HG02623 (cell line): ENCODE measurements around the gene BTBD1.
"Not testable (repeated sequence)": the region's sequence is repeated elsewhere in the genome, so short reads cannot be mapped to it uniquely, and the experiment has no call there.

Source experiments
- ATAC-seq: cut with Tn5 transposase; IDR thresholded peaks from one replicate; pipeline ENCODE4 v1.9.1; 2021; ENCODE audit warnings: moderate library complexity; ENCODE audit not compliant: unreplicated experiment

BTBD1 gene

GRCh38 chr15:83098079-83098478 lies 31.0 kb upstream of the BTBD1 start:
- ATAC-seq: no peak

DNA sequence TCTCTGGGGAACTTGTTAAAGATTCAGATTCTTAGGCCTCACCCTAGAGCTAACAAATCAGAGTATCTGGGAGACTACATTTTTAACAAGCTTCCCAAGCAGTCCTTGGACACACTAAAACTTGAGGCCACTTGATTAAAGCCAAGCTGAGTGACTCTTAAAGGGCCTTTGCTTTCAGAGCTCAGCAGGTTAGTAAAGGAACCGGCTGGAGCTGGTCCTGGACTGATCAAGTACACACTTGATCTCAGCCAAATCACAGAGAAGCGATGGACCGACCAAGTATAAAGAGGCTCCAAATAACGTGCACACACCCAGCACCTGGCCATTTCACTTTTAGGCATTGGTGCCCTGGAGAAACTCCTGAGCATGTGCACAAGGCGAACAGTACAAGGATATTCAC lies 27.5 kb upstream of the BTBD1 start:
- ATAC-seq: no peak

DNA sequence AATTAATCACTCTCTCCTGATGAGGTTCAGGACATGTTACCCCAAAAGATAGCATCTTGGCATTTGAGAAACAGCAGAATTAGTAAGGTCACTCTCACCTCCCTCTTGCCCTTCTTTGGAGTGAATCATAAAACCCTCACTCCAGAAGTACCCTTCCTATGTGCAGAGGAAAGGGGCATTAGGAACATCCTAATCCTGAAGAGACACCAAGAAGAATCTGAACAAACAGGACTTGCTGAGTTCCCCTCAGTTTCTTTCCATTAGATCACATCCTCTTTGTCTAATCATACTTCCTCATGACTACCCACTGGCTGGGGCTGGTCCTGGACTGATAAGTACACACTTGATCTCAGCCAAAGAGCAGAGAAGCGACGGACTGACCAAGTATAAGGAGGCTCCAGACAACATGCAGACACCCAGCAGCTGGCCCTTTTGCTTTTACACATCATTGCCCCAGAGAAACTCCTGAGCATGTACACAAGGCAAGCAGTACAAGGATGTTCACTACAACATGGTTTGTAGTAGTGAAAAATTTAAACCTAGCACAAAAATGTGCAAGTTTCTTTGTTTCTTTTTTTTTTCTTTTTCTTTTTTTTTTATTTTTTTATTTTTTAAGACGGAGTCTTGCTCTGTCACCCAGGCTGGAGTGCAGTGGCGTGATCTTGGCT lies 25.4 kb upstream of the BTBD1 start:
- peak; percentile 78 for ATAC-seq

- peak; percentile 15 for ATAC-seq
Observed at GRCh38 chr15:83091965-83092308, 24.9 kb upstream of the BTBD1 start.

GRCh38 chr15:83090465-83090864 lies 23.4 kb upstream of the BTBD1 start:
- no peak for ATAC-seq

DNA sequence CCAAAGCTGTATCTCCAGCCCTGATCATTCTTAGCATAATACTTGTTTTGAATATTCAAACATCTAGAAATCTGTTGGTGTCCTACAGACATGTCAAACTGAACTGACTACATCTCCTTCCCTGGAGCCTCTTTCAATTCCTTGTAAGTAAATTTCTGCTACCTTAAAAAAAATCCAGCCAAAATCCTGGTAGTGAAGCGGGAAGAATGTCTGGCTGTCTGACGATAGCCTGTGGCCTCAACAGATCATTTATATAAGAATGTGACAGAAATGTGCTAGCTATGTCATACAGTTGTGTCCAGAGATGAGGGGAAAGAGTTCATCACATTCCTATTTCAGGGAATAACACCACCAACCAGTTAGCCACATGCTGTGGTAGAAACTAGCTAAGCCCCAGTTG lies 21.8 kb upstream of the BTBD1 start:
- ATAC-seq: no peak

- ATAC-seq: no peak
Observed at GRCh38 chr15:83087576-83087975, 20.5 kb upstream of the BTBD1 start.

GRCh38 chr15:83085864-83086552 lies 19.0 kb upstream of the BTBD1 start:
- ATAC-seq: not testable (repeated sequence)

DNA sequence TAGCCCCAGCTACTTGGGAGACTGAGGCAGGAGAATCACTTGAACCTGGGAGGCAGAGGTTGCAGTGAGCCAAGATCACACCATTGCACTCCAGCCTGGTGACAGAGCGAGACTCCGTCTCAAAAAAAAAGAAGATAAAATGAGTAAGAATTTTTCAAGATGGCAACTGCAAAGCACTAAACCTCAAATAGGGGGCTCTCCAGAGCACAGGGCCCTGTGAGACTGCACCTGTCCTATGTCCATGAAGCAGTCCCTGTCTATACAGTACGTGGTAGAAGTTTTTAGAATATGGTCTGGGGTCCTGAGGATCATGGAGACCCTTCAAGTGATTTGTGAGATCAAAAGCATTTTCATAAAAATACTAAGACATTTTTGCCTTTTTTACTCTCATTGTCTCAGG lies 18.4 kb upstream of the BTBD1 start:
- not testable (repeated sequence) for ATAC-seq

DNA sequence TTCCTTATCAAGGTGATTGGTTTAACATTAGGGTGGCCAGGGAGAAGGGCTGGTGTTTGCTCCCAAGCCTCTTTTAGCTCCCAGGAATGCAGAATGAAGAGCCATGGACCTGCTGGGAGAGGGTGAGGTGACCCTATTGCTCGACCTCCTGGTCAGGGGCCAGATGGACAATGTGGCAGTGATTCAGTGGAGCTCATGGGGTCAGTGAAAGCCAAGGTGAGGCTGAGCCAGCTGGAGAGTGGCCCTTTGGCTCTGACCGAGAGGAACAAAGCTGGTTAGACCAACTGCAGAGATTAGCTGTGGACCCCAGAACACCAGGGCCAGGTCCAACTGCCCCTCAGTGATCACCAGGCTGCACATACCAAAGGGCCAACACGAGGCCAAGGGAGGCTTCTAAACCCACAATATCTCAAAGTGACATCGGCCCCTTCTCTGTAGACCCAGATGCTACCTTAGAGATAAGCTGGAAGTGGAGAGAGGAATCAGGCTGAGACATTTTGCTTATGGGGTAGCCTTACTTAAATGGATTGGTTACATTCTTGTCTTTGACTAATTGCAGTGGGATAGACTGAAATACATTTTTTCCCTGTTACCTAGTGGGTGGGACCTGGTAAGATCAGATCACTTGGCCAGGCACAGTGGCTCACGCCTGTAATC lies 15.8 kb upstream of the BTBD1 start:
- ATAC-seq: no peak

DNA sequence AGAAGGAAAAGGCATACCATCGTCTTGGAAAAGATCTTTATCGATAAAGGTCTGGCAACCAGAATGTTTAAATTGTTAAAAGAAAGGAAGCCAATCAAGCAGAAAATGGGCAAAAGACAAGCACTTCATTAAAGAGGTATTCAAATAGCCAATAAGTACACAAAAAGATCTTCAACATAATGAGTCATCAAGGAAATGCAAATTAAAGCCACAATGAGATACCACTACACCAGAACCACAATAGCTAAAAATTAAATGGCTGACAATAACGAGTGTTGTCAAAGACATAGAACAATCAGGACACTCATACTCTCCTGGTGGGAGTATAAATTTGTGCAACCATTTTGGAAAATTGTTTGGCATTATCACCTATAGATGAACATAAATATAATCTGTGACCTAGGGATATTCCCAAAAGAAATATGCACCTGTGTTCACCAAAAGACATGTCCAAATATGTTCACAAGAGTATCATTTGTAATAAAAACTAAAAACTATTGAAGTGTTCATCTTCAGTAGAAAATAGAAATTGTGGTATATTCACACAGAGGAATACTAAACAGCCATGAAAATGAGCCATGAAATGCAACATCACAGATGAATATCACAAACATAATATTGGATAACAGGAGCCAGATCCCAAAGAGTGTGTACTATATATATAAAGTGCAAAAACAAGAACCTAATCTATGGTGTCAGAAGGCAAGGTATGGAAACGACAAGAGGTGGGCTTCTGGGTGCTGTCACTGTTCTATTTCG lies 14.4 kb upstream of the BTBD1 start:
- ATAC-seq: no peak

DNA sequence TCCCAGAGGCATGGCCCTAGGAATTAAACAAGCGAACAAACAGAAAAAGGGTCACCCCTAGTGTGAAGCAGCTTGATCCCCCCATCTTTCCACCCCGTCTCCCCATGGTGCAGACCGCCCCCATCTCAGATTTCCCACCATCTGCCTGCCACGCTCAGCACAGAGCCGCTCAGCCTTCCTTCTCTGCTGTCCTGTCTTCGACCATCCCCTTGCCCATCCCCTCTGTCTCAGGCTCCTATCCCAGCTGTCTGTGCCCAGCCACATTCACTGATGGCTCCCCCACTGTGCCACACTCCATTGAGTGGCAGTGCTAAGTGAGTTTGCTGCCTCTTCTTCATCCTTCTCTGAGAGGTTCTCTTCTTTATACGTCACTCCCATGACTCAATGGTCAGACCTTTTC lies 11.7 kb upstream of the BTBD1 start:
- ATAC-seq: no peak

- no peak for ATAC-seq
Observed at GRCh38 chr15:83077491-83078230, 10.6 kb upstream of the BTBD1 start.

DNA sequence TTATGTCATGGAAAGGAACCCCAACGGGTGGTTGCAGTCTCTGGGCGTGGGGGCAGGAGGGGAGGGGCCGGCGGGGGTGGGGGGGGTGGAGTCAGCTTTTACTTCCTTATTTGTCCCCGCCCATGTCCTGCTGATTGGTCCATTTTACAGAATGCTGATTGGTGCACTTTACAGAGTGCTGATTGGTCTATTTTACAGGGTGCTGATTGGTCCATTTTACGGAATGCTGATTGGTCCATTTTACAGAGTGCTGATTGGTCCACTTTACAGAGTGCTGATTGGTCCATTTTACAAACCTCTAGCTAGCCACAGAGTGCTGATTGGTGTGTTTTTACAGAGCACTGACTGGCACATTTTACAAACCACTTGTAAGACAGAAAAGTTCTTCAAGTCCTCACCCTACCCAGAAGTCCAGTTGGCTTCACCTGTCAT lies 2.2 kb upstream of the BTBD1 start:
- ATAC-seq: not testable (repeated sequence)

DNA sequence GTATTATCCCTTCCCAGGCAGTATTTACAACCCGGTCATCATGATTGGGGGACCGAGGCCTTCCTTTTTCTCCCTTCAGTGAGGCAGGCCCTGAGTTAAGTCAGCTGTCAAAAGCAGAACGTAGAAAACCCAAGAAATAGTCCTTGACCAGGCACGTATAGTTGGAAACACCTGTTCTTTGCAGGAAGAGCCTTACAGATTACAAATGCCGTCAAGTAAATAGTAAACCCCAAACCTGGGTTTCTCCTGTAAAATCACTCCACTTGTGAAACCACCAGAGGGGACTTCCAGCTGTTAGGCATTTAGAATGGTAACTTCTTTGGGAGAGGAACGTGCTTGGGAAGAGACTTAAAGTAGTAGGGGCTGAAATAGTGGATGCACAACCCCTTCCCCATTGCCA lies 1.0 kb upstream of the BTBD1 start:
- ATAC-seq: no peak

DNA sequence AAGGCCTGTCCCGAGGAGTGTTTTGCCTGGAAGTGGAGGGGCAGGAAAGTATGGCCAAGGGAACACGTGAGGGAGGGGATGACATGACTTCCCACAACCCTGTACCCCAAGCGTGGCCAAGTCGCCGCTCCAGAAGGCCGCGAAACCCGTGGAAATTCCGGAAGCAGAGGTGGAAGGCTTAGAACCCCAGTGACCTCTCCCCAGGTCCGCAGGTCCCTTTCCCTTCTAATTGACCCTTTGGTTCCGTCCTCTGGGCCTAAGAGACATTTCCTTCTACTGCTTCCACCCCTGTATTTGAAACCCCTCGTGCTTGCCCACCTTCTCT lies 548 bp upstream of the BTBD1 start:
- no peak for ATAC-seq

DNA sequence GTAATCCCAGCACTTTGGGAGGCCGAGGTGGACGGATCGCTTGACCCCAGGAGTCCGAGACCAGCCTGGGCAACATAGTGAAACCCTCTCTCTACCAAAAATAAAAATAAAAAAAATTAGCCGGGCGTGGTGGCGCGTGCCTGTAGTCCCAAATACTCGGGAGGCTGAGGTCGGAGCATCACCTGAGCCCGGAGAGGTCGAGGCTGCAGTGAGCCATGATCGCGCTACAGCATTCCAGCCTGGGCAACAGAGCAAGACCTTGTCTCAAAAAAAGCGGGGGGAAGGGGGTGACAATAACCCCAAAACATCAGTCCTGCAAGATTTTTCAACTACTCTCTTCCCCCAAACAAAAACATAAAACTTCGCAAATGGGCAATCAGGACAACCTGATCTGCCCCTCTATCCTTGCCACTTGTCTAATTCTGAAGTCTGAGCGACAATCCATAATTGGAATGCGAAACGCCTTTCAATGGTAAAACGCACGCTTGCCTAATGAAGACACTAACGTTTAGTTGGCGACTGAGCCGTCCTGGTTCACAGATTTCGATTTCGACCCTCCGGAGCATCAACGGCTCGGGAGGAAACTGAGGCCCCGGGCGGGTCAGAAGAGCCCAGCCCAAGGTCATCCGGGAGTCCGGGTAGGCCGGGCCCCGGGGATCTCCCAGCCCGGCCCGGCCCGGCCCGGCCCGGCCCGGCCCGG lies 868 bp downstream of the BTBD1 start:
- ATAC-seq: no peak

GRCh38 chr15:83065431-83065830 lies 1.6 kb downstream of the BTBD1 start:
- ATAC-seq: no peak

GRCh38 chr15:83064859-83065258 lies 2.2 kb downstream of the BTBD1 start:
- no peak for ATAC-seq

DNA sequence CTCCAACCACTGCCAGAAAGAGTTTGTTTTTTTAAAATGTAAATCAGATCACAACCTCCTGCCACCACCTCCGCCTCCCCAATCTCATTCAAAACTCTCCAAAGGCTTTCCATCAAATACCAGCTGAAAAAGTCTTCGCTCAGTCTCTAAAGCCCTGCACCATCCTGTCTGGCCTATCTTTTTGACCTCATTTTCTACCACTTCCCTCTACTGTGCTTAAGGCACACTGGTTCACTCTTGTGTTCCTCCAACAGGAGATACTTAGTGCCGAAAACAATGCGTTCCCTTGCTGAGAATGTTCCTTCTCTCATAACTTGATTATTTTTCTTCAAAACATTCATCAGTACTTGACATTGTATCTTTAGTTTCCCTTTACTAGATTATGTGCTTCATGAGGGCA lies 3.5 kb downstream of the BTBD1 start:
- ATAC-seq: no peak
